Measurements from ENCODE around the gene MYCL.

GRCh38 chr1:39846796-39847195 is 54.9 kb downstream of the MYCL start:
- TF ChIP-seq ZFP30 (CRISPR knock-in tag; IDR thresholded peaks at IDR 0.05) (no peak), ZNF565 (CRISPR knock-in tag; conservative IDR thresholded peaks at IDR 0.05; ENCODE audit: low read depth) (no peak), RARB (CRISPR knock-in tag; IDR thresholded peaks at IDR 0.05) (no peak), PPARA (CRISPR knock-in tag; IDR thresholded peaks at IDR 0.05; ENCODE audit: borderline replicate concordance) (no peak), PATZ1 (CRISPR knock-in tag; IDR thresholded peaks at IDR 0.05; ENCODE audit: borderline replicate concordance) (no peak), BACH2 (CRISPR knock-in tag; IDR thresholded peaks at IDR 0.05; ENCODE audit: borderline replicate concordance) (no peak), TOX (CRISPR knock-in tag; IDR thresholded peaks at IDR 0.05; ENCODE audit: borderline replicate concordance) (no peak), CSDC2 (CRISPR knock-in tag; IDR thresholded peaks at IDR 0.05) (no peak), CSRNP3 (CRISPR knock-in tag; IDR thresholded peaks at IDR 0.05) (no peak), GLIS3 (CRISPR knock-in tag; IDR thresholded peaks at IDR 0.05) (no peak), TCF4 (CRISPR knock-in tag; IDR thresholded peaks at IDR 0.05; ENCODE audit: borderline replicate concordance) (no peak), ZNF8 (CRISPR knock-in tag; IDR thresholded peaks at IDR 0.05) (no peak), SNAI2 (CRISPR knock-in tag; IDR thresholded peaks at IDR 0.05) (no peak)

Data from SK-N-SH treated with all-trans-retinoic acid at 6 μM for 48 hours (cell line).